Measurements from ENCODE around the gene DENND2C. TPM values are rescaled to one million over a fixed set of nuclear protein-coding genes. Genes with fewer than 3 reads are reported as not detected.

The DENND2C gene
- total RNA-seq, 1 experiment from 2014 or later: 3.6 TPM

DNA sequence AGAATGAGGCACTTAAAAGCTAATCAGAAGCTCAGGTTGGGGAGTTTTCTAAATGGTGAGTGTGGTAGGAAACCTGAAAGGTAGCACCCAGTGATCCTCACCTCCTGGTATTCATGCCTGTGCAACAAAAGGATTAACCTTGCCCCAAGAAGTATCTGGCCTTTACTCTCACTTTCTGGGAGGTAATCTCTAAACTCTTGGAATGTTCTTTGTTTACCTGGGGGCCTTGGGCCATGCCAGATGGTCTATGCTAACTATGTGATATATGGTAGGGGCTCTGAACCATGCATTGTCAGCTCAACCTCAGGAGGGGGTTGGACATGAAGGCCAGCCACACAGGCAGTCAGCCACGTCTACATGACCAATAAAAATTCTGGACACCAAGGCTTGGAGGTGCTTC, 134.4 kb downstream of the DENND2C start:
- Histone ChIP-seq H3K9me3 (ENCODE audit: control insufficient read depth, low read depth, low read length) (no peaks in the 10 kb centered on the region), H3K27ac (ENCODE audit: insufficient read length, low read depth, low read length) (no peak overlapping the region), H3K4me1 (ENCODE audit: insufficient read depth, low read length) (no peaks in the 10 kb centered on the region), H4K5ac (ENCODE audit: insufficient read length, low read depth, low read length) (no peak overlapping the region), H3K9ac (ENCODE audit: extremely low read depth, insufficient read length, low read length) (no peak overlapping the region), H2BK15ac (ENCODE audit: low read depth, low read length) (no peak overlapping the region), H3K4ac (ENCODE audit: low read depth, low read length) (no peak overlapping the region), H3K4me2 (ENCODE audit: insufficient read depth, insufficient read length, low read length) (no peak overlapping the region), H3K27me3 (ENCODE audit: insufficient read depth, low read length) (no peaks in the 10 kb centered on the region), H4K91ac (ENCODE audit: insufficient read length, low read depth, low read length) (no peak overlapping the region), H2BK120ac (ENCODE audit: low read depth, low read length, poor library complexity, severe bottlenecking) (no peak overlapping the region), H2BK20ac (ENCODE audit: low read depth, low read length, poor library complexity, severe bottlenecking) (no peak overlapping the region), H4K20me1 (ENCODE audit: control insufficient read depth, insufficient read depth, insufficient read length) (no peaks in the 10 kb centered on the region), H3K23me2 (ENCODE audit: insufficient read length, low read depth, low read length, poor library complexity, severe bottlenecking) (no peaks in the 10 kb centered on the region), H3K23ac (ENCODE audit: insufficient read length, low read depth, low read length) (no peak overlapping the region), H3K56ac (ENCODE audit: insufficient read length, low read depth, low read length) (no peak overlapping the region), H4K8ac (replicated peaks; ENCODE audit: insufficient read length, low read depth, low read length) (no peak overlapping the region), H2AFZ (ENCODE audit: low read length) (no peak overlapping the region), H3K79me1 (ENCODE audit: insufficient read depth, low read depth, low read length, poor library complexity, severe bottlenecking) (no peaks in the 10 kb centered on the region), H3K18ac (ENCODE audit: insufficient read length, low read depth, low read length) (no peak overlapping the region), H3T11ph (ENCODE audit: low read length) (no peak overlapping the region), H2BK5ac (ENCODE audit: insufficient read length, low read length) (no peak overlapping the region), H2BK12ac (ENCODE audit: insufficient read length, low read depth, low read length) (no peak overlapping the region), H3K14ac (ENCODE audit: insufficient read depth, low read length) (no peak overlapping the region), H2AK5ac (ENCODE audit: insufficient read length, low read length) (no peak overlapping the region), H3K79me2 (ENCODE audit: insufficient read depth, low read length) (no peaks in the 10 kb centered on the region)
- DNase-seq: no peak
- TF ChIP-seq, protein P1, sequence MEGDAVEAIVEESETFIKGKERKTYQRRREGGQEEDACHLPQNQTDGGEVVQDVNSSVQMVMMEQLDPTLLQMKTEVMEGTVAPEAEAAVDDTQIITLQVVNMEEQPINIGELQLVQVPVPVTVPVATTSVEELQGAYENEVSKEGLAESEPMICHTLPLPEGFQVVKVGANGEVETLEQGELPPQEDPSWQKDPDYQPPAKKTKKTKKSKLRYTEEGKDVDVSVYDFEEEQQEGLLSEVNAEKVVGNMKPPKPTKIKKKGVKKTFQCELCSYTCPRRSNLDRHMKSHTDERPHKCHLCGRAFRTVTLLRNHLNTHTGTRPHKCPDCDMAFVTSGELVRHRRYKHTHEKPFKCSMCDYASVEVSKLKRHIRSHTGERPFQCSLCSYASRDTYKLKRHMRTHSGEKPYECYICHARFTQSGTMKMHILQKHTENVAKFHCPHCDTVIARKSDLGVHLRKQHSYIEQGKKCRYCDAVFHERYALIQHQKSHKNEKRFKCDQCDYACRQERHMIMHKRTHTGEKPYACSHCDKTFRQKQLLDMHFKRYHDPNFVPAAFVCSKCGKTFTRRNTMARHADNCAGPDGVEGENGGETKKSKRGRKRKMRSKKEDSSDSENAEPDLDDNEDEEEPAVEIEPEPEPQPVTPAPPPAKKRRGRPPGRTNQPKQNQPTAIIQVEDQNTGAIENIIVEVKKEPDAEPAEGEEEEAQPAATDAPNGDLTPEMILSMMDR (conservative IDR thresholded peaks at IDR 0.05): no peak
- no CpG with 5 or more reads among the region's 1 CpG for WGBS (ENCODE audit: extremely low coverage, insufficient read length, low lambda C conversion rate)
- Mint-ChIP-seq H3K4me1 (0 out of 4 replicates have a peak, but pooled peaks cover 2 to 3% of the 10 kb centered on the region in 2 experiments), H3K27me3 (ENCODE audit: low read depth) (peaks cover 3% of the 10 kb centered on the region; the same call in 1 of the 2 replicates), H3K27ac (no peak overlapping the region), H3K4me3 (no peak overlapping the region), H3K36me3 (ENCODE audit: insufficient read depth in 1 of 3, low read depth in 3 of 3) (no peaks in the 10 kb centered on the region; a peak in 1 of 7 replicates), H3K9me3 (no peaks in the 10 kb centered on the region)

Other genes starting within 250 kb of the DENND2C start
- gene TRIM33, start 158.8 kb downstream of the DENND2C start, total RNA-seq (2021): 53.8 and 53.9 TPM in 2 replicates
- 72.1 and 75.3 TPM in 2 replicates for gene BCAS2, start 88.4 kb downstream of the DENND2C start, total RNA-seq (2021)
- gene AMPD1, start 25.5 kb upstream of the DENND2C start, total RNA-seq (2021): not detected in 2 replicates
- gene NRAS, start 46.7 kb upstream of the DENND2C start, total RNA-seq (2021): 72.9 and 73.4 TPM in 2 replicates
- 630 and 645 TPM in 2 replicates for gene CSDE1, start 87.9 kb upstream of the DENND2C start, total RNA-seq (2021)
- gene SIKE1, start 110.6 kb upstream of the DENND2C start, total RNA-seq (2021): 75.3 and 75.5 TPM in 2 replicates
- not detected in 2 replicates for gene SYCP1, start 184.8 kb upstream of the DENND2C start, total RNA-seq (2021)